ENCODE measurements around the gene THOC6. TPM values are rescaled to one million over a fixed set of nuclear protein-coding genes. Genes with fewer than 3 reads are reported as not detected.

The THOC6 gene
- total and polyA plus RNA-seq, 9 of the 15 experiments (the other 6 are each of a cell fraction or from before 2014, with no cell fraction given), result 2.5 to 65.4 (median 42.3) TPM

GRCh38 chr16:3021449-3022207 lies 2.2 kb upstream of the THOC6 start (continued):
- no peak for TF ChIP-seq CHD2 (IDR thresholded peaks at IDR 0.05; ENCODE audit: low read depth, low read length)
- TF ChIP-seq ZNF76 (CRISPR knock-in tag; IDR thresholded peaks at IDR 0.05; ENCODE audit: borderline replicate concordance), result no peak
- no peak for TF ChIP-seq FOSL1 (tag; conservative IDR thresholded peaks at IDR 0.05)
- TF ChIP-seq GATAD2A (IDR thresholded peaks at IDR 0.05), result no peak
- no peak for TF ChIP-seq SMAD3 (CRISPR knock-in tag; conservative IDR thresholded peaks at IDR 0.05)
- TF ChIP-seq SMC3 (conservative IDR thresholded peaks at IDR 0.05; ENCODE audit: insufficient read depth, low read depth, low read length), result no peak
- TF ChIP-seq ZNF121 (CRISPR knock-in tag; conservative IDR thresholded peaks at IDR 0.05), result no peak
- TF ChIP-seq HCFC1 (IDR thresholded peaks at IDR 0.05; ENCODE audit: low read depth, low read length), result no peak
- no peak for TF ChIP-seq XRCC4 (IDR thresholded peaks at IDR 0.05; ENCODE audit: extremely low read depth, insufficient read depth, insufficient read length)
- no peak for TF ChIP-seq BRF2 (IDR thresholded peaks at IDR 0.05; ENCODE audit: borderline replicate concordance, insufficient read depth, insufficient read length)
- TF ChIP-seq PML (IDR thresholded peaks at IDR 0.05; ENCODE audit: low read length), result no peak
- TF ChIP-seq KLF16 (IDR thresholded peaks at IDR 0.05), result no peak
- no peak for TF ChIP-seq ZBTB33 (CRISPR knock-in tag; IDR thresholded peaks at IDR 0.05)
- TF ChIP-seq NR2C1 (IDR thresholded peaks at IDR 0.05), result no peak
- no peak for TF ChIP-seq NR2C1 (tag; IDR thresholded peaks at IDR 0.05)
- TF ChIP-seq SRSF9 (IDR thresholded peaks at IDR 0.05; ENCODE audit: borderline replicate concordance, low read depth, low read length), result no peak
- no peak for TF ChIP-seq ETV6 (IDR thresholded peaks at IDR 0.05; ENCODE audit: borderline replicate concordance in 1 of 2, low read depth in 2 of 2, low read length in 1 of 2)
- no peak for TF ChIP-seq ETV6 (CRISPR knock-in tag; IDR thresholded peaks at IDR 0.05; ENCODE audit: borderline replicate concordance)
- TF ChIP-seq PCBP2 (IDR thresholded peaks at IDR 0.05; ENCODE audit: low read depth, low read length, poor library complexity, severe bottlenecking), result no peak
- no peak for TF ChIP-seq NFIX (CRISPR knock-in tag; IDR thresholded peaks at IDR 0.05; ENCODE audit: low read depth)
- TF ChIP-seq U2AF2 (optimal IDR thresholded peaks at IDR 0.05; ENCODE audit: low read depth, low read length), result no peak
- no peak for TF ChIP-seq TGIF2 (CRISPR knock-in tag; IDR thresholded peaks at IDR 0.05)
- no peak for TF ChIP-seq LEF1 (IDR thresholded peaks at IDR 0.05)
- no peak for TF ChIP-seq YBX1 (IDR thresholded peaks at IDR 0.05)
- no peak for TF ChIP-seq ILF3 (IDR thresholded peaks at IDR 0.05; ENCODE audit: borderline replicate concordance)
- no peak for TF ChIP-seq ELK3 (CRISPR knock-in tag; IDR thresholded peaks at IDR 0.05)
- TF ChIP-seq BRD4 (IDR thresholded peaks at IDR 0.05), result no peak
- no peak for TF ChIP-seq PCBP1 (IDR thresholded peaks at IDR 0.05; ENCODE audit: low read depth, low read length, poor library complexity, severe bottlenecking)
- TF ChIP-seq HLTF (IDR thresholded peaks at IDR 0.05), result no peak

Measured in K562 (cell line).